ENCODE data around the gene ELP5.
A peak's percentile ranks its signal among the peaks of the same experiment; 100 is the strongest.

Gene ELP5

GRCh38 chr17:7218758-7219157 lies 33.3 kb upstream of the ELP5 start:
- no peak for TF ChIP-seq Cebpa-rat (IDR thresholded peaks at IDR 0.05)
- H3K36me3 ChIP-seq = peaks cover 28% of the 10 kb centered on the region
- peak overlapping the region; percentile 94 for H3K9ac ChIP-seq
- no peaks in the 10 kb centered on the region for H3K27me3 ChIP-seq
- peak overlapping the region; percentile 92 for H3K27ac ChIP-seq
- peak overlapping the region; percentile 99 for H3K4me2 ChIP-seq
- H3K4me1 ChIP-seq = peaks cover 70% of the 10 kb centered on the region
- H3K9me3 ChIP-seq = no peaks in the 10 kb centered on the region
- H3K4me3 ChIP-seq = peak overlapping the region; percentile 99; the same call in 1 of the 2 replicates
- H4K20me1 ChIP-seq = peaks cover 62% of the 10 kb centered on the region

- peak overlapping the region; percentile 92 for H3K27ac ChIP-seq
- peaks cover 66% of the 10 kb centered on the region for H3K4me1 ChIP-seq
- peaks cover 62% of the 10 kb centered on the region for H4K20me1 ChIP-seq
- no peak for TF ChIP-seq Cebpa-rat (IDR thresholded peaks at IDR 0.05)
- H3K27me3 ChIP-seq = no peaks in the 10 kb centered on the region
- H3K9me3 ChIP-seq = no peaks in the 10 kb centered on the region
- H3K36me3 ChIP-seq = peaks cover 33% of the 10 kb centered on the region
- H3K4me2 ChIP-seq = peak overlapping the region; percentile 99
- H3K4me3 ChIP-seq = peak overlapping the region; percentile 99
- H3K9ac ChIP-seq = peak overlapping the region; percentile 94
Observed at GRCh38 chr17:7219229-7219811, 32.7 kb upstream of the ELP5 start.

GRCh38 chr17:7219812-7220592 lies 32.0 kb upstream of the ELP5 start, which contains the start of the genes ACADVL and DLG4:
Gene ACADVL, plus strand, starts transcription at chr17:7219938. Its CDS starts 47 bp downstream, at chr17:7219985.
Gene DLG4, minus strand, starts transcription at chr17:7219836.
- H3K27ac ChIP-seq = peak within 1 kb of the TSS; percentile 92
- H3K36me3 ChIP-seq = peaks cover 39% of the 10 kb centered on the region
- peak within 1 kb of the TSS; percentile 94 for H3K9ac ChIP-seq
- peak within 1 kb of the TSS; percentile 99 for H3K4me2 ChIP-seq
- H4K20me1 ChIP-seq = peaks cover 58% of the 10 kb centered on the region
- no peaks in the 10 kb centered on the region for H3K9me3 ChIP-seq
- H3K27me3 ChIP-seq = no peaks in the 10 kb centered on the region
- H3K4me1 ChIP-seq = peaks cover 62% of the 10 kb centered on the region
- H3K4me3 ChIP-seq = peak within 1 kb of the TSS; percentile 99
- TF ChIP-seq Cebpa-rat (IDR thresholded peaks at IDR 0.05) = no peak

- H3K4me3 ChIP-seq = peak overlapping the region; percentile 99
- peaks cover 56% of the 10 kb centered on the region for H3K4me1 ChIP-seq
- H3K27ac ChIP-seq = peak overlapping the region; percentile 92
- no peaks in the 10 kb centered on the region for H3K27me3 ChIP-seq
- H3K4me2 ChIP-seq = peak overlapping the region; percentile 99
- H3K36me3 ChIP-seq = peaks cover 46% of the 10 kb centered on the region
- H4K20me1 ChIP-seq = peaks cover 59% of the 10 kb centered on the region
- no peak for TF ChIP-seq Cebpa-rat (IDR thresholded peaks at IDR 0.05)
- H3K9me3 ChIP-seq = no peaks in the 10 kb centered on the region
- H3K9ac ChIP-seq = peak overlapping the region; percentile 94
Observed at GRCh38 chr17:7220593-7221277, 31.3 kb upstream of the ELP5 start.

- H3K27me3 ChIP-seq = no peaks in the 10 kb centered on the region
- H3K4me1 ChIP-seq = peaks cover 49% of the 10 kb centered on the region
- H3K27ac ChIP-seq = no peak overlapping the region; the same call in 1 of the 2 replicates
- peaks cover 54% of the 10 kb centered on the region for H3K36me3 ChIP-seq
- H4K20me1 ChIP-seq = peaks cover 56% of the 10 kb centered on the region
- peak overlapping the region; percentile 99; the same call in 1 of the 2 replicates for H3K4me3 ChIP-seq
- TF ChIP-seq Cebpa-rat (IDR thresholded peaks at IDR 0.05) = no peak
- H3K9me3 ChIP-seq = no peaks in the 10 kb centered on the region
- H3K4me2 ChIP-seq = peak overlapping the region; percentile 99
- H3K9ac ChIP-seq = peak overlapping the region; percentile 94
Observed at GRCh38 chr17:7221278-7222092, 30.5 kb upstream of the ELP5 start.

GRCh38 chr17:7222093-7222971 lies 29.7 kb upstream of the ELP5 start:
- Histone ChIP-seq H3K4me3 (no peak overlapping the region), H3K4me2 (no peak overlapping the region), H3K27ac (no peak overlapping the region), H3K4me1 (peaks cover 45% of the 10 kb centered on the region), H3K9me3 (no peaks in the 10 kb centered on the region), H4K20me1 (peaks cover 58% of the 10 kb centered on the region), H3K27me3 (no peaks in the 10 kb centered on the region), H3K9ac (peak overlapping the region; percentile 19; the same call in 1 of the 2 replicates), H3K36me3 (peaks cover 62% of the 10 kb centered on the region)
- no peak for TF ChIP-seq Cebpa-rat (IDR thresholded peaks at IDR 0.05)

GRCh38 chr17:7222972-7223292 lies 29.1 kb upstream of the ELP5 start:
- no peak for TF ChIP-seq Cebpa-rat (IDR thresholded peaks at IDR 0.05)
- H3K27ac ChIP-seq = no peak overlapping the region

GRCh38 chr17:7223375-7223774 lies 28.6 kb upstream of the ELP5 start:
- Histone ChIP-seq H3K36me3 (peaks cover 73% of the 10 kb centered on the region), H3K27me3 (no peaks in the 10 kb centered on the region), H4K20me1 (peaks cover 61% of the 10 kb centered on the region), H3K4me3 (no peak overlapping the region), H3K4me2 (no peak overlapping the region), H3K9me3 (no peaks in the 10 kb centered on the region), H3K27ac (no peak overlapping the region), H3K4me1 (peaks cover 37% of the 10 kb centered on the region), H3K9ac (peak overlapping the region; percentile 39; the same call in 1 of the 2 replicates)
- no peak for TF ChIP-seq Cebpa-rat (IDR thresholded peaks at IDR 0.05)

More at GRCh38 chr17:7222972-7223292, 29.1 kb upstream of the ELP5 start:
- Histone ChIP-seq H3K4me1 (peaks cover 42% of the 10 kb centered on the region), H3K4me2 (no peak overlapping the region), H3K36me3 (peaks cover 68% of the 10 kb centered on the region), H4K20me1 (peaks cover 61% of the 10 kb centered on the region), H3K4me3 (no peak overlapping the region), H3K9me3 (no peaks in the 10 kb centered on the region), H3K27me3 (no peaks in the 10 kb centered on the region), H3K9ac (peak overlapping the region; percentile 39; the same call in 1 of the 2 replicates)

Measured in BLaER1 (cell line).